ENCODE results near the gene ALPK3.

DNA sequence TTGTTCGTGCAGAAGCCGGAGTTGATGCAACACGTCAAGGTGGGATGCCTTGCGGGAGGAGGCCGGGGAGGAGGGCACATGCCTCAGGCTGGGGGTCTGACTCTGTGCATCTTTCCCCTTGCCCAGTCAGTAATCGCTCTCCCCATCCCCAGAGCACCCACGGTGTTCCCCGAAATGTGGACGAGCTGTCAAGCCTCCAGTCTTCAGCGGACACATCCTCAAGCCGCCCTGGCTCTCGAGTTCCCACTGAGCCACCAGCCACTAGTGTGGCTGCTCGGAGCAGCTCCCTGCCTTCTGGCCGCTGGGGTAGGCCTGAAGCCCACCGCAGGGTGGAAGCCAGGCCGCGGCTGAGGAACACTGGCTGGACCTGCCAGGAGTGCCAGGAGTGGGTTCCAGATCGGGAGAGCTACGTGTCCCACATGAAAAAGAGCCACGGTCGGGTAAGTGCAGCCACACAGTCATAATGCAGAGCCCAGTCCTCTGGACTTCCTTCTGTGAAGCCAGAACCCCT lies 18.7 kb upstream of the ALPK3 start:
- TF ChIP-seq, protein P1, sequence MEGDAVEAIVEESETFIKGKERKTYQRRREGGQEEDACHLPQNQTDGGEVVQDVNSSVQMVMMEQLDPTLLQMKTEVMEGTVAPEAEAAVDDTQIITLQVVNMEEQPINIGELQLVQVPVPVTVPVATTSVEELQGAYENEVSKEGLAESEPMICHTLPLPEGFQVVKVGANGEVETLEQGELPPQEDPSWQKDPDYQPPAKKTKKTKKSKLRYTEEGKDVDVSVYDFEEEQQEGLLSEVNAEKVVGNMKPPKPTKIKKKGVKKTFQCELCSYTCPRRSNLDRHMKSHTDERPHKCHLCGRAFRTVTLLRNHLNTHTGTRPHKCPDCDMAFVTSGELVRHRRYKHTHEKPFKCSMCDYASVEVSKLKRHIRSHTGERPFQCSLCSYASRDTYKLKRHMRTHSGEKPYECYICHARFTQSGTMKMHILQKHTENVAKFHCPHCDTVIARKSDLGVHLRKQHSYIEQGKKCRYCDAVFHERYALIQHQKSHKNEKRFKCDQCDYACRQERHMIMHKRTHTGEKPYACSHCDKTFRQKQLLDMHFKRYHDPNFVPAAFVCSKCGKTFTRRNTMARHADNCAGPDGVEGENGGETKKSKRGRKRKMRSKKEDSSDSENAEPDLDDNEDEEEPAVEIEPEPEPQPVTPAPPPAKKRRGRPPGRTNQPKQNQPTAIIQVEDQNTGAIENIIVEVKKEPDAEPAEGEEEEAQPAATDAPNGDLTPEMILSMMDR (conservative IDR thresholded peaks at IDR 0.05; ENCODE audit: low read depth in 2 of 2): no peak
- TF ChIP-seq POLR2AphosphoS5 (IDR thresholded peaks at IDR 0.05; ENCODE audit: low read depth): no peak
- TF ChIP-seq EZH2phosphoT487 (IDR thresholded peaks at IDR 0.05; ENCODE audit: unreplicated experiment): no peak
- TF ChIP-seq EZH2 (IDR thresholded peaks at IDR 0.05; ENCODE audit: low read depth, unreplicated experiment): no peak
- TF ChIP-seq, protein P2, sequence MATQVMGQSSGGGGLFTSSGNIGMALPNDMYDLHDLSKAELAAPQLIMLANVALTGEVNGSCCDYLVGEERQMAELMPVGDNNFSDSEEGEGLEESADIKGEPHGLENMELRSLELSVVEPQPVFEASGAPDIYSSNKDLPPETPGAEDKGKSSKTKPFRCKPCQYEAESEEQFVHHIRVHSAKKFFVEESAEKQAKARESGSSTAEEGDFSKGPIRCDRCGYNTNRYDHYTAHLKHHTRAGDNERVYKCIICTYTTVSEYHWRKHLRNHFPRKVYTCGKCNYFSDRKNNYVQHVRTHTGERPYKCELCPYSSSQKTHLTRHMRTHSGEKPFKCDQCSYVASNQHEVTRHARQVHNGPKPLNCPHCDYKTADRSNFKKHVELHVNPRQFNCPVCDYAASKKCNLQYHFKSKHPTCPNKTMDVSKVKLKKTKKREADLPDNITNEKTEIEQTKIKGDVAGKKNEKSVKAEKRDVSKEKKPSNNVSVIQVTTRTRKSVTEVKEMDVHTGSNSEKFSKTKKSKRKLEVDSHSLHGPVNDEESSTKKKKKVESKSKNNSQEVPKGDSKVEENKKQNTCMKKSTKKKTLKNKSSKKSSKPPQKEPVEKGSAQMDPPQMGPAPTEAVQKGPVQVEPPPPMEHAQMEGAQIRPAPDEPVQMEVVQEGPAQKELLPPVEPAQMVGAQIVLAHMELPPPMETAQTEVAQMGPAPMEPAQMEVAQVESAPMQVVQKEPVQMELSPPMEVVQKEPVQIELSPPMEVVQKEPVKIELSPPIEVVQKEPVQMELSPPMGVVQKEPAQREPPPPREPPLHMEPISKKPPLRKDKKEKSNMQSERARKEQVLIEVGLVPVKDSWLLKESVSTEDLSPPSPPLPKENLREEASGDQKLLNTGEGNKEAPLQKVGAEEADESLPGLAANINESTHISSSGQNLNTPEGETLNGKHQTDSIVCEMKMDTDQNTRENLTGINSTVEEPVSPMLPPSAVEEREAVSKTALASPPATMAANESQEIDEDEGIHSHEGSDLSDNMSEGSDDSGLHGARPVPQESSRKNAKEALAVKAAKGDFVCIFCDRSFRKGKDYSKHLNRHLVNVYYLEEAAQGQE (IDR thresholded peaks at IDR 0.05; ENCODE audit: unreplicated experiment): no peak
- no peak for TF ChIP-seq ZNF331 (CRISPR knock-in tag; IDR thresholded peaks at IDR 0.05; ENCODE audit: low read depth)

Measured in GM23338 (cell line).